ENCODE results near the gene SOX10. TPM values are rescaled to one million over a fixed set of nuclear protein-coding genes. Genes with fewer than 3 reads are reported as not detected.

SOX10 gene
- total and polyA plus RNA-seq, 8 donors = 0.06 to 0.96 (median 0.30) TPM

- DNase-seq = peak in 3 of 6 donors; percentile 41 to 78 (median 75)
- H3K27me3 ChIP-seq = no peaks in the 10 kb centered on the region
- H3K4me1 ChIP-seq = peaks cover 40 to 50% (median 50%) of the 10 kb centered on the region in 3 donors
- no peak for TF ChIP-seq CTCF (IDR thresholded peaks at IDR 0.05)
- no peak overlapping the region for H3K4me3 ChIP-seq
- 58% methylated on average over 21 of the region's 21 CpGs for WGBS, 2 donors
- H3K27ac ChIP-seq = peak overlapping the region; percentile 40 to 76 (median 60)
- ATAC-seq = peak in 2 of 4 donors; percentile 1 to 3
- peaks cover 0 to 11% (median 0%) of the 10 kb centered on the region in 3 donors for H3K36me3 ChIP-seq
- FAIRE-seq = no peak
- H3K9me3 ChIP-seq = no peaks in the 10 kb centered on the region
- intact Hi-C loops (cut with DNase I) = loop anchor here in 1 of 3 donors (10.0 kb wide), 1 partner anchor 118 kb away; no protein-coding TSS in a partner anchor
Observed at GRCh38 chr22:37932821-37933578, 51.4 kb downstream of the SOX10 start.

GRCh38 chr22:37932401-37932800, 52.0 kb downstream of the SOX10 start:
- WGBS, 2 donors = 74 to 76% methylated on average over 10 of the region's 10 CpGs
- no peaks in the 10 kb centered on the region for H3K27me3 ChIP-seq
- ATAC-seq = no peak
- H3K4me3 ChIP-seq = no peak overlapping the region
- H3K27ac ChIP-seq = peak overlapping the region in 1 of 4 donors; percentile 73
- FAIRE-seq = no peak
- no peak for TF ChIP-seq CTCF (IDR thresholded peaks at IDR 0.05)
- peaks cover 0 to 11% (median 2%) of the 10 kb centered on the region in 3 donors for H3K36me3 ChIP-seq
- DNase-seq = peak in 1 of 6 donors; percentile 50
- H3K9me3 ChIP-seq = no peaks in the 10 kb centered on the region
- intact Hi-C loops (cut with DNase I) = loop anchor here in 1 of 3 donors (10.0 kb wide), 1 partner anchor 118 kb away; no protein-coding TSS in a partner anchor
- peaks cover 40 to 50% (median 50%) of the 10 kb centered on the region in 3 donors for H3K4me1 ChIP-seq

GRCh38 chr22:37931893-37932389, 52.4 kb downstream of the SOX10 start:
- no peaks in the 10 kb centered on the region for H3K27me3 ChIP-seq
- no peak for FAIRE-seq
- TF ChIP-seq CTCF (IDR thresholded peaks at IDR 0.05) = no peak
- no peak for ATAC-seq
- no peak for DNase-seq
- peak overlapping the region in 2 of 4 donors; percentile 28 to 73 for H3K27ac ChIP-seq
- peaks cover 40 to 50% (median 50%) of the 10 kb centered on the region in 3 donors for H3K4me1 ChIP-seq
- peaks cover 0 to 9% (median 6%) of the 10 kb centered on the region in 3 donors for H3K36me3 ChIP-seq
- 50 to 51% methylated on average over 6 of the region's 6 CpGs for WGBS, 2 donors
- no peaks in the 10 kb centered on the region for H3K9me3 ChIP-seq
- intact Hi-C loops (cut with DNase I) = loop anchor here in 1 of 3 donors (10.0 kb wide), 1 partner anchor 117 kb away; no protein-coding TSS in a partner anchor
- H3K4me3 ChIP-seq = no peak overlapping the region

GRCh38 chr22:37930952-37931440, 53.4 kb downstream of the SOX10 start:
- H3K4me3 ChIP-seq = no peak overlapping the region
- ATAC-seq (peak; percentile 41 to 60 (median 52)), FAIRE-seq (no peak), DNase-seq (peak in 2 of 6 donors; percentile 53 to 62)
- WGBS, 2 donors = 24 to 42% methylated on average over 2 of the region's 2 CpGs
- no peaks in the 10 kb centered on the region for H3K9me3 ChIP-seq
- peaks cover 0 to 10% (median 9%) of the 10 kb centered on the region in 3 donors for H3K36me3 ChIP-seq
- H3K27me3 ChIP-seq = no peaks in the 10 kb centered on the region
- no peak for TF ChIP-seq CTCF (IDR thresholded peaks at IDR 0.05)
- intact Hi-C loops (cut with DNase I) = loop anchor here in 1 of 3 donors (10.0 kb wide), 1 partner anchor 116 kb away; no protein-coding TSS in a partner anchor
- H3K27ac ChIP-seq = peak overlapping the region; percentile 47 to 71 (median 58)
- H3K4me1 ChIP-seq = peaks cover 40 to 52% (median 50%) of the 10 kb centered on the region in 3 donors
